ENCODE data around the gene GRID1.

DNA sequence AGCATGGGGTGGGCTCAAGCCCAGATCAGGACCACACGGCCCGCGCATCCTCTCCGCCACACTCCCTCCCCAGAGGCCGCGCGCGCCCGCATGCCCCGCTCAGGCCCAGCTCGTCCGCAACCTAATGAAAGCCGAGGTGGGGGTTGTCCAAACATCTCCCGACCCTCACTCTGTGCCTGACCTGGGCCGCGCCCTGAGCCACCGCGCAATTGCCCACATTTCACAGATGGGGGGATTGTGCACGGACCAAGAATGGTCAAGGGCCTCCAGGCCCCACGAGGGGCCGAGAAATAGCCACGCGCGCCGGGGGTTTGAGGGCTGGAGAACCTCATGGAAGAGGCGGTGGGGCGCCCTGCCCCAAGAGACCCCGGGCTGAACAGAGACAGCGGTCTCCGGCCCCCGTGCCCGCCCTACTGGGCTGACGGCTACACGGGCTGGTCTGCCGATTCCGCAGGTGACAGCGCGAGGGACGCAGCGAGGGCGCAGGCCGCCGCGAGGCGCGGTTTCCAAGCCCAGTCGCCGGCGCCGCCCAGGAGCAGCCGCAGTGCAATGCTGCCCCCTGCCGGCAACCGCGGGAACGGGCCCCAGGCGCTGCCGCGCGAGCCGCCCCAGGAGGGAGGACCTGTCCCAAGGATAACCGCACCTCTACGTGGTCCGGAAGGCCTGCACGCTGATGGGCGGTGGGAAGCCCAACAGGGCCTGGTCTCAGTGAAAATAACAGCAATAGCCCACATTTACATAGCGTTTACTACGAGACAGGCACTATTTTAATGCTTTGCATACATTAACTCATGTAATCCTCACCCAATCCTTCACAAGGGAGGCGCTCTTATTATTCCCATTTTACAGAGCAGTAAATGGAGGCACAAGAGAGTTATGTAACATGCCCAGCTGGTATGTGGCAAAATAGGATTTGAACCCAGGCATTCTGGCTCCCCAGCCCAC is 10.5 kb upstream of the GRID1 start:
- no peak for TF ChIP-seq POLR2A (IDR thresholded peaks at IDR 0.05)
- TF ChIP-seq, protein P1, sequence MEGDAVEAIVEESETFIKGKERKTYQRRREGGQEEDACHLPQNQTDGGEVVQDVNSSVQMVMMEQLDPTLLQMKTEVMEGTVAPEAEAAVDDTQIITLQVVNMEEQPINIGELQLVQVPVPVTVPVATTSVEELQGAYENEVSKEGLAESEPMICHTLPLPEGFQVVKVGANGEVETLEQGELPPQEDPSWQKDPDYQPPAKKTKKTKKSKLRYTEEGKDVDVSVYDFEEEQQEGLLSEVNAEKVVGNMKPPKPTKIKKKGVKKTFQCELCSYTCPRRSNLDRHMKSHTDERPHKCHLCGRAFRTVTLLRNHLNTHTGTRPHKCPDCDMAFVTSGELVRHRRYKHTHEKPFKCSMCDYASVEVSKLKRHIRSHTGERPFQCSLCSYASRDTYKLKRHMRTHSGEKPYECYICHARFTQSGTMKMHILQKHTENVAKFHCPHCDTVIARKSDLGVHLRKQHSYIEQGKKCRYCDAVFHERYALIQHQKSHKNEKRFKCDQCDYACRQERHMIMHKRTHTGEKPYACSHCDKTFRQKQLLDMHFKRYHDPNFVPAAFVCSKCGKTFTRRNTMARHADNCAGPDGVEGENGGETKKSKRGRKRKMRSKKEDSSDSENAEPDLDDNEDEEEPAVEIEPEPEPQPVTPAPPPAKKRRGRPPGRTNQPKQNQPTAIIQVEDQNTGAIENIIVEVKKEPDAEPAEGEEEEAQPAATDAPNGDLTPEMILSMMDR (IDR thresholded peaks at IDR 0.05) = peak; percentile 92 to 99 (median 92)
- TF ChIP-seq POLR2AphosphoS5 (IDR thresholded peaks at IDR 0.05; ENCODE audit: insufficient read depth in 1 of 2, low read depth in 1 of 2) = no peak
